ENCODE results near the gene MGAT4C. TPM values are rescaled to one million over a fixed set of nuclear protein-coding genes. Genes with fewer than 3 reads are reported as not detected.
"Not testable (repeated sequence)": the region's sequence is repeated elsewhere in the genome, so short reads cannot be mapped to it uniquely, and the experiment has no call there.

The MGAT4C gene
- total RNA-seq, 2 donors from 2014 or later = under 0.01 to 3.1 TPM

DNA sequence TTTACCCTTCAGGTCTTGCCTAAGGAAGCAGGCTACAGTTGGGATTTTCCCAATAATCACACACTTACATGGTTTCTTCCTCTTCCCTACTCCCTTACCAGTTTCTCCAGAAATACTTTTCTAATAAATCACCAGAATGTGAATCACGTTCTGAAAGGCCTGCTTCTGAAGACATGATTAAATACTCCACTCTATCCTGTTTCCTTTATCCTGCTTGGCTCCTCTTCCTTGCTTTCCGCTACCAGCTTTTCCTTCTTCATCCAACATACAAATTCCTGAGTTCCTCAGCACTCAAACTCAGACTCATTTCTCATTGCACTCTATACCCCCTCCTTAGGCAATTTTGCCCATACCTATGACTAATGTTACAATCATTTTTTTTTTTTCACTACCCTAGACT, 118.3 kb downstream of the MGAT4C start:
- Histone ChIP-seq H3K27ac (no peak overlapping the region), H3K36me3 (replicated peaks in 1 of 2; ENCODE audit: insufficient read depth in 1 of 2, low read depth in 2 of 2) (no peaks in the 10 kb centered on the region), H3K4me3 (no peak overlapping the region), H3K4me1 (no peaks in the 10 kb centered on the region), H3K9me3 (no peaks in the 10 kb centered on the region), H3K27me3 (no peaks in the 10 kb centered on the region)
- intact Hi-C loops (cut with DNase I) = no loop called here
- 51 to 55% methylated on average over 2 of the region's 2 CpGs for WGBS, 2 donors
- no peak for TF ChIP-seq POLR2A (IDR thresholded peaks at IDR 0.05)
- TF ChIP-seq, protein P1, sequence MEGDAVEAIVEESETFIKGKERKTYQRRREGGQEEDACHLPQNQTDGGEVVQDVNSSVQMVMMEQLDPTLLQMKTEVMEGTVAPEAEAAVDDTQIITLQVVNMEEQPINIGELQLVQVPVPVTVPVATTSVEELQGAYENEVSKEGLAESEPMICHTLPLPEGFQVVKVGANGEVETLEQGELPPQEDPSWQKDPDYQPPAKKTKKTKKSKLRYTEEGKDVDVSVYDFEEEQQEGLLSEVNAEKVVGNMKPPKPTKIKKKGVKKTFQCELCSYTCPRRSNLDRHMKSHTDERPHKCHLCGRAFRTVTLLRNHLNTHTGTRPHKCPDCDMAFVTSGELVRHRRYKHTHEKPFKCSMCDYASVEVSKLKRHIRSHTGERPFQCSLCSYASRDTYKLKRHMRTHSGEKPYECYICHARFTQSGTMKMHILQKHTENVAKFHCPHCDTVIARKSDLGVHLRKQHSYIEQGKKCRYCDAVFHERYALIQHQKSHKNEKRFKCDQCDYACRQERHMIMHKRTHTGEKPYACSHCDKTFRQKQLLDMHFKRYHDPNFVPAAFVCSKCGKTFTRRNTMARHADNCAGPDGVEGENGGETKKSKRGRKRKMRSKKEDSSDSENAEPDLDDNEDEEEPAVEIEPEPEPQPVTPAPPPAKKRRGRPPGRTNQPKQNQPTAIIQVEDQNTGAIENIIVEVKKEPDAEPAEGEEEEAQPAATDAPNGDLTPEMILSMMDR (IDR thresholded peaks at IDR 0.05) = no peak
- DNase-seq (no peak), ATAC-seq (no peak)

DNA sequence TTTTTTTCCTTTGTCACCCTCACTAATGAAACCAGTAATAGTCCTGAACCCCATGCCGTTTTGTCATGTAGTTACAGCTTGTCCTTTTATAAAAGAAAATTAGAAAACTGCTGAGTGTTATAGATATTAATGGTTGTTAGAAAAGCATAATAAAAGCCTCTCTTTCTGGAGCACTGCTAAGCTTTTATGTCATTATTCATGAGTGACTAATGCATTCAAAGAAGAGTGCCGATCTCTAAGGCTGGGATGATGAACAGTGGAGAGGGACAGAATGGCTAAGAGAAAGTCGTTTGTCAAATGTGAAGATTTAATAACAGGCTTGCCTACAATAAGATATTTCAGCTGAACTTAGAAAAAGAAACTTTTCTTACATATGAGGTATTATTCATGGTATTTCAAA, 121.6 kb downstream of the MGAT4C start:
- DNase-seq (no peak), ATAC-seq (no peak)
- Histone ChIP-seq H3K4me3 (no peak overlapping the region), H3K27me3 (no peaks in the 10 kb centered on the region), H3K36me3 (replicated peaks in 1 of 2; ENCODE audit: insufficient read depth in 1 of 2, low read depth in 2 of 2) (no peaks in the 10 kb centered on the region), H3K4me1 (no peaks in the 10 kb centered on the region), H3K27ac (no peak overlapping the region), H3K9me3 (no peaks in the 10 kb centered on the region)
- TF ChIP-seq POLR2A (IDR thresholded peaks at IDR 0.05) = no peak
- TF ChIP-seq, protein P1 (IDR thresholded peaks at IDR 0.05) = no peak
- 53 to 57% methylated on average over 3 of the region's 3 CpGs for WGBS, 2 donors
- intact Hi-C loops (cut with DNase I) = no loop called here

DNA sequence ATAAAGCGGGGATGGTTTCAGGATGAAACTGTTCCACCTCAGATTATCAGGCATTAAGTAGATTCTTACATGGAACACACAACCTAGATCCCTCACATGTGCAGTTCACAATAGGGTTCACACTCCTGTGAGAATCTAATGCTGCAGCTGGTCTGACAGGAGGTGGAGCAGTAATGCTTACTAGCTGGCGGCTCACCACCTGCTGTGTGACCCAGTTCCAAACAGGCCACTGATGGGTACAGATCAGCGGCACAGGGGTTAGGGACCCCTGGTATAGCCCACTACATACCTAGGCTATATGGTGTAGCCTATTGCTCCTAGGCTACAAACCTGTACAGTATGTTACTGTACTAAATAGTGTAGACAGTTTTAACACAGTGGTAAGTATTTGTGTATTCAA, 129.3 kb downstream of the MGAT4C start:
- DNase-seq, ATAC-seq: not testable (repeated sequence)
- WGBS, 2 donors = 85 to 87% methylated on average over 3 of the region's 3 CpGs

DNA sequence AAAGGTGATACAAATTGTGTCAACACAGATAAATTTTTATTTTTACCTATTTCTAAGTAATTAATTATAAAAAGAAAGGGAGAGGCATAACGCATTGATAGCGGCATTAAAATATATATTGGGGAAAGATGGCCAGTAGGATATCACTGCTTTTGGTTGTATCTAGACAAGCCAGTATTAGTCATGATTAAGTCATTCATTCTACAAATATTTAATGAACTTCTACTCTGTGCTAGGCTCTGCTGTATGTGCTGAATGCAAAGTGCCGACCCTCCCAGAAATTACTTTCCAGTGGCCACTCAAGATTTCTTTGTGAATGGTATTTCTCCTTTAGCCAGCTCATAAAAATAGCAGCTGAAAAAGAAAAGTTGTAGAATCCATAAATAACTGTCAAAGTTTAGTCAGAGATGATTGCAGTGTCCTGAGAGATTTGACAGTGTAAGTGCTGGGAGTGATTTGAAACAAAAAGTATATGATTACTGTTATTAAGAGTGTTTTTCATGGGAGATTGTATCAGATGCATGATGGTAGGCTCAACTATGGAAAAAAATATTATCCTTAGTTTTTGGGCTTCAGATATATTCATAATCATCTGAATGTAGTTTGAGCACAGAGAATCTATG, 133.2 kb downstream of the MGAT4C start:
- intact Hi-C loops (cut with DNase I) = no loop called here
- Histone ChIP-seq H3K36me3 (replicated peaks in 1 of 2; ENCODE audit: insufficient read depth in 1 of 2, low read depth in 2 of 2) (no peaks in the 10 kb centered on the region), H3K4me3 (no peak overlapping the region), H3K4me1 (no peaks in the 10 kb centered on the region), H3K27ac (no peak overlapping the region), H3K9me3 (no peaks in the 10 kb centered on the region), H3K27me3 (no peaks in the 10 kb centered on the region)
- 63% methylated on average over 3 of the region's 3 CpGs for WGBS, 2 donors
- DNase-seq = no peak
- no peak for ATAC-seq
- TF ChIP-seq, protein P1 (IDR thresholded peaks at IDR 0.05) = no peak
- no peak for TF ChIP-seq POLR2A (IDR thresholded peaks at IDR 0.05)

More for the DNA sequence above, 129.3 kb downstream of the MGAT4C start:
- H3K4me1 ChIP-seq; H3K9me3 ChIP-seq; intact Hi-C loops (cut with DNase I); H3K27ac ChIP-seq; H3K27me3 ChIP-seq; H3K36me3 ChIP-seq (replicated peaks in 1 of 2; ENCODE audit: insufficient read depth in 1 of 2, low read depth in 2 of 2); H3K4me3 ChIP-seq: not testable (repeated sequence)

DNA sequence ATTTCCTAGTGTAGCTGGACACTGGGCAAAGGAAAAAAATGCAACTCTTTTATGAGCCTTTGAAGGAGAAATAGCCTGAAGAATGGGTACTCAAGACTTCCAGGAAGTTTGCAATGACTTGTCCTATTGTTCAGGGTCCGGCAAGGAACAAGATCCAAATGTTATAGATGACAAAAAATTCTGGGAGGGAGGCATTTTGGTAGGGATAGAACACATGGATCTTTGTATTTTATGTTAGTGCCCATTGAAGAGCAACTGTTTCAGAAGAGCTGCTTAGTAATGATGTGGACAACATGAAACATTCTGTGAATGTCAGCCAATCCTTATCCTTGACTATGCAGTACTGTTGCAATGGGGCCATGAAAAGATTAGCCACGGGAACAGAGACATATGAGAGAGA, 138.0 kb downstream of the MGAT4C start:
- H3K27ac ChIP-seq = no peak overlapping the region
- H3K4me1 ChIP-seq = no peaks in the 10 kb centered on the region
- H3K4me3 ChIP-seq = no peak overlapping the region
- TF ChIP-seq, protein P1 (IDR thresholded peaks at IDR 0.05) = no peak
- TF ChIP-seq POLR2A (IDR thresholded peaks at IDR 0.05) = no peak
- no peaks in the 10 kb centered on the region for H3K36me3 ChIP-seq (replicated peaks in 1 of 2; ENCODE audit: insufficient read depth in 1 of 2, low read depth in 2 of 2)
- H3K27me3 ChIP-seq = no peaks in the 10 kb centered on the region
- no peak for ATAC-seq
- 36 to 59% methylated on average over 2 of the region's 2 CpGs for WGBS, 2 donors
- H3K9me3 ChIP-seq = no peaks in the 10 kb centered on the region
- DNase-seq = no peak
- intact Hi-C loops (cut with DNase I) = no loop called here
